PC-9 (cell line): ENCODE results near the gene CREBL2. TPM values are rescaled to one million over a fixed set of nuclear protein-coding genes. Genes with fewer than 3 reads are reported as not detected.
"Not testable (repeated sequence)": the region's sequence is repeated elsewhere in the genome, so short reads cannot be mapped to it uniquely, and the experiment has no call there.

Source experiments
- BruUV-seq: library from RNA; stranded (reverse); fragments of 400-500 nt; replicated peaks from 2 replicates; lab custom pipeline; 2021; lab: Mats Ljungman, UMichigan
- CTCF ChIA-PET: fragments of 300-600 bp; sonication (Branson Sonifier 250); formaldehyde crosslinking; loops from one replicate; lab custom pipeline; 2022; ENCODE audit warnings: antibody characterized with exemption; lab: Charles Lee
- POLR2A ChIA-PET: fragments of 300-600 bp; sonication (Branson Sonifier 250); formaldehyde crosslinking; loops from one replicate; lab custom pipeline; 2022; ENCODE audit warnings: antibody characterized with exemption; ENCODE audit not compliant: unreplicated experiment; lab: Charles Lee
- DNase-seq, 2 experiments: peaks; one replicate each; pipeline versions ENCODE4 v3.0.0 to v3.0.0-alpha.2; 2015 to 2022; ENCODE audit warnings: mixed read lengths in 1 of 2
- H2AFZ ChIP-seq: fragments of 200-600 bp; sonication (generic); 2 replicates; pipeline ENCODE4 v1.8.1; 2017; ENCODE audit warnings: antibody characterized with exemption
- H3F3A ChIP-seq: fragments of 200-600 bp; sonication (generic); 2 replicates; pipeline ENCODE4 v1.8.1; 2017; ENCODE audit warnings: antibody characterized with exemption, mild to moderate bottlenecking, low read depth; ENCODE audit not compliant: insufficient read depth
- H3K27ac ChIP-seq: fragments of 200-600 bp; sonication (generic); 2 replicates; pipeline ENCODE4 v1.6.1; 2016; ENCODE audit warnings: mixed run types
- H3K27me3 ChIP-seq: fragments of 200-600 bp; sonication (generic); 2 replicates; pipeline ENCODE4 v1.6.1; 2016; ENCODE audit warnings: low read depth, mixed run types; ENCODE audit not compliant: insufficient read depth
- H3K36me3 ChIP-seq: fragments of 200-600 bp; sonication (generic); 2 replicates; pipeline ENCODE4 v1.6.1; 2016; ENCODE audit warnings: low read depth, mixed run types
- H3K4me1 ChIP-seq: fragments of 200-600 bp; sonication (generic); replicated peaks from 2 replicates; pipeline ENCODE4 v1.6.1; 2016; ENCODE audit warnings: mixed run types; ENCODE audit not compliant: insufficient read depth
- H3K4me2 ChIP-seq: fragments of 200-600 bp; sonication (generic); 2 replicates; pipeline ENCODE4 v1.6.1; 2017; ENCODE audit warnings: mixed run types
- H3K4me3 ChIP-seq: fragments of 200-600 bp; sonication (generic); 2 replicates; pipeline ENCODE4 v1.6.1; 2016; ENCODE audit warnings: mixed run types
- H3K79me2 ChIP-seq: fragments of 200-600 bp; sonication (generic); 2 replicates; pipeline ENCODE4 v1.6.1; 2017; ENCODE audit warnings: low read depth, mixed run types
- H3K9me2 ChIP-seq: fragments of 200-600 bp; sonication (generic); 2 replicates; pipeline ENCODE4 v1.8.1; 2017; ENCODE audit warnings: mild to moderate bottlenecking; ENCODE audit not compliant: insufficient read depth
- H3K9me3 ChIP-seq: fragments of 200-600 bp; sonication (generic); 2 replicates; pipeline ENCODE4 v1.8.1; 2016; ENCODE audit warnings: low read depth; ENCODE audit not compliant: insufficient read depth
- H4K20me1 ChIP-seq: fragments of 200-600 bp; sonication (generic); 2 replicates; pipeline ENCODE4 v1.8.1; 2017; ENCODE audit not compliant: insufficient read depth
- CTCF ChIP-seq: fragments of 200-600 bp; sonication (generic); conservative IDR thresholded peaks from 2 replicates; pipeline ENCODE4 v1.6.1; 2017; ENCODE audit warnings: mixed run types, antibody characterized with exemption, mild to moderate bottlenecking, moderate library complexity
- EZH2 ChIP-seq: fragments of 200-600 bp; sonication (generic); IDR thresholded peaks from 2 replicates; pipeline ENCODE4 v1.8.0; 2017; ENCODE audit warnings: antibody characterized with exemption, low read depth
- intact Hi-C: fragments of 100-400 bp; cut with micrococcal nuclease; formaldehyde crosslinking; loops from one replicate; pipeline ENCODE4 v1.10.0; 2022; ENCODE audit not compliant: unreplicated experiment
- total RNA-seq: library from RNA; stranded (reverse); gene quantifications from 2 replicates; pipeline ENCODE4 v1.2.3, GENCODE V29; 2021

The CREBL2 gene
- total RNA-seq, 1 experiment from 2014 or later, result 30.3 TPM

- Histone ChIP-seq H3K4me2 (no peak overlapping the region), H3K79me2 (no peaks in the 10 kb centered on the region), H3K9me3 (no peaks in the 10 kb centered on the region), H3K27ac (no peak overlapping the region), H3K4me1 (peaks cover 4% of the 10 kb centered on the region; the same call in 1 of the 2 replicates), H3K9me2 (no peaks in the 10 kb centered on the region), H4K20me1 (no peaks in the 10 kb centered on the region), H3K36me3 (no peaks in the 10 kb centered on the region), H2AFZ (no peak overlapping the region), H3K4me3 (no peak overlapping the region), H3F3A (0 out of 2 replicates have a peak, but pooled peaks cover 3% of the 10 kb centered on the region), H3K27me3 (no peaks in the 10 kb centered on the region)
- no peak for DNase-seq
- POLR2A ChIA-PET, result interaction anchor here (0.6 kb wide), 1 partner anchor 54 kb away, joined by 25 read pairs; no protein-coding TSS in a partner anchor
- CTCF ChIA-PET, result interaction anchor here (0.7 kb wide), 1 partner anchor 201 kb away, joined by 3 read pairs; no protein-coding TSS in a partner anchor
- BruUV-seq, result no TSS peak
- intact Hi-C loops, result no loop called here
- no peak for TF ChIP-seq EZH2
- no peak for TF ChIP-seq CTCF
These were observed 39.0 kb upstream of the CREBL2 start for GRCh38 chr12:12572659-12573058.

- CTCF ChIA-PET, result no interaction called here
These were observed 33.9 kb upstream of the CREBL2 start for GRCh38 chr12:12577786-12578185.

DNA sequence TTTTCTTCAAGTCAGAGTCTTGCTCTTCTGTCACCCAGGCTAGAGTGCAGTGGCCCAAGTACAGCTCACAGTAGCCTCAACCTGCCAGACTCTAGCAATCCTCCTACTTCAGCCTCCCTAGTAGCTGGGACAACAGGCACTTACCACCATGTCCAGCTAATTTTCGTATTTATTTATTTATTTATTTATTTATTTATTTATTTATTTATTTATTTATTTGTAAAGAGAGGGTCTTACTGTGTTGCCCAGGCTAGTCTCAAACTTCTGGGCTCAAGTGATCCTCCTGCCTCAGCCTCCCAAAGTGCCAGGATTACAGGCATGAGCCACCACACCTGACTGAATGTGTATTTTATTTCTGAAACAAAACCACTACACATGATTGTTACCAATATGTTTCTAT lies 31.0 kb upstream of the CREBL2 start:
- BruUV-seq, H3K36me3 ChIP-seq, H3K27ac ChIP-seq, DNase-seq, H3K4me3 ChIP-seq, intact Hi-C loops, H3K79me2 ChIP-seq, H3K4me2 ChIP-seq, H2AFZ ChIP-seq, H3K27me3 ChIP-seq, H3K9me2 ChIP-seq, H4K20me1 ChIP-seq, CTCF ChIA-PET, H3K9me3 ChIP-seq: not testable (repeated sequence)
- H3K4me1 ChIP-seq, result peaks cover 48% of the 10 kb centered on the region
- peaks cover 21% of the 10 kb centered on the region for H3F3A ChIP-seq
- POLR2A ChIA-PET, result interaction anchor here (0.6 kb wide), 1 partner anchor 141 kb away, joined by 3 read pairs; no protein-coding TSS in a partner anchor

More at GRCh38 chr12:12577786-12578185, 33.9 kb upstream of the CREBL2 start:
- Histone ChIP-seq H3K79me2 (no peaks in the 10 kb centered on the region), H3K4me3 (no peak overlapping the region), H2AFZ (no peak overlapping the region), H3K4me2 (no peak overlapping the region), H3K27ac (no peak overlapping the region), H3K9me3 (no peaks in the 10 kb centered on the region), H3K36me3 (no peaks in the 10 kb centered on the region), H4K20me1 (no peaks in the 10 kb centered on the region), H3F3A (peaks cover 11% of the 10 kb centered on the region; the same call in 1 of the 2 replicates), H3K9me2 (no peaks in the 10 kb centered on the region), H3K4me1 (peaks cover 20% of the 10 kb centered on the region), H3K27me3 (no peaks in the 10 kb centered on the region)
- BruUV-seq, result no TSS peak
- TF ChIP-seq CTCF (no peak), EZH2 (no peak)
- intact Hi-C loops, result no loop called here
- POLR2A ChIA-PET, result no interaction called here
- no peak for DNase-seq
